Loucy (cell line): ENCODE results near the gene CEACAM5.

Experiments used
- EZH2phosphoT487 ChIP-seq: fragments of 200-600 bp; IDR thresholded peaks from 2 replicates; pipeline ENCODE4 v1.6.1; 2018; ENCODE audit warnings: antibody characterized with exemption, mild to moderate bottlenecking, moderate library complexity, borderline replicate concordance
- TF ChIP-seq, protein P1 (sequence below): fragments of 200-600 bp; sonication (generic); conservative IDR thresholded peaks from 2 replicates; pipeline ENCODE4 v1.5.1; 2014; ENCODE audit warnings: mild to moderate bottlenecking, antibody characterized with exemption, low read length

DNA sequence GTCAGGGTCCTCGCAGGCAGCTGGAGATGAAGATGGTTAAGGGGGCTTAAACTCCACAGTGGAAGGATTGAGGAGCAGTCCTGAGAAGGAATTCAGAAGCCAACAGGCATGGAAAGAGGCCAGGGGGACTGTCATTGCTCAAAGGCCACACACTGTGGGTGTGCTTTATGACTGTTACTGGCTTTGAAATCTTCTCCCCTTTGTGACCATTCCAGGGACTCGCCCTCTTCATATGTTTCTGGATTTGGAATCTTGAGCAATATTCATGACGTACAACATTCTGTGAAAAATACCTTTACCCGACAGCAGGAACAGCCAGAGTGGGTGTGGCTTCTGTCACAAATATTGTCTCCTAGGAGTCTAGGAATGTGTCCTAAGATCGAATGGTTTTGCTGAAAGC lies 36.9 kb upstream of the CEACAM5 start:
- TF ChIP-seq, protein P1, sequence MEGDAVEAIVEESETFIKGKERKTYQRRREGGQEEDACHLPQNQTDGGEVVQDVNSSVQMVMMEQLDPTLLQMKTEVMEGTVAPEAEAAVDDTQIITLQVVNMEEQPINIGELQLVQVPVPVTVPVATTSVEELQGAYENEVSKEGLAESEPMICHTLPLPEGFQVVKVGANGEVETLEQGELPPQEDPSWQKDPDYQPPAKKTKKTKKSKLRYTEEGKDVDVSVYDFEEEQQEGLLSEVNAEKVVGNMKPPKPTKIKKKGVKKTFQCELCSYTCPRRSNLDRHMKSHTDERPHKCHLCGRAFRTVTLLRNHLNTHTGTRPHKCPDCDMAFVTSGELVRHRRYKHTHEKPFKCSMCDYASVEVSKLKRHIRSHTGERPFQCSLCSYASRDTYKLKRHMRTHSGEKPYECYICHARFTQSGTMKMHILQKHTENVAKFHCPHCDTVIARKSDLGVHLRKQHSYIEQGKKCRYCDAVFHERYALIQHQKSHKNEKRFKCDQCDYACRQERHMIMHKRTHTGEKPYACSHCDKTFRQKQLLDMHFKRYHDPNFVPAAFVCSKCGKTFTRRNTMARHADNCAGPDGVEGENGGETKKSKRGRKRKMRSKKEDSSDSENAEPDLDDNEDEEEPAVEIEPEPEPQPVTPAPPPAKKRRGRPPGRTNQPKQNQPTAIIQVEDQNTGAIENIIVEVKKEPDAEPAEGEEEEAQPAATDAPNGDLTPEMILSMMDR, result no peak
- TF ChIP-seq EZH2phosphoT487, result no peak
